Gastrocnemius medialis (tissue), 4 donors: ENCODE measurements around the gene ISM1. TPM values are rescaled to one million over a fixed set of nuclear protein-coding genes. Genes with fewer than 3 reads are reported as not detected.
"Not testable (repeated sequence)": the region's sequence is repeated elsewhere in the genome, so short reads cannot be mapped to it uniquely, and the experiment has no call there.

Experiments
- ATAC-seq, 2 donors: fragments of 150-250 bp; one replicate each; pipeline ENCODE4 v1.9.1; 2016
- DNase-seq, 2 donors: peaks; one replicate each; pipeline ENCODE4 v3.0.0-alpha.2; 2019
- H3K27ac ChIP-seq, 4 donors: fragments of 200-600 bp; sonication (generic); 1 replicate in 1 of 4; 2 replicates in 3 of 4; pipeline ENCODE4 v1.5.1; 2016 to 2018; ENCODE audit warnings: mild to moderate bottlenecking in 2 of 4, moderate library complexity in 1 of 4
- H3K27me3 ChIP-seq, 3 donors: fragments of 200-600 bp; sonication (generic) in 2 of 3; 1 replicate in 1 of 3; 2 replicates in 2 of 3; pipeline versions ENCODE4 v1.5.1 to v1.6.0; 2016 to 2019; ENCODE audit warnings: mild to moderate bottlenecking in 1 of 3, moderate library complexity in 1 of 3
- H3K36me3 ChIP-seq, 2 donors: fragments of 200-600 bp; sonication (generic) in 1 of 2; one replicate each; pipeline ENCODE4 v1.5.1; 2017 to 2018
- H3K4me1 ChIP-seq, 2 donors: fragments of 200-600 bp; sonication (generic) in 1 of 2; one replicate each; pipeline ENCODE4 v1.5.1; 2016 to 2017; ENCODE audit warnings: mild to moderate bottlenecking in 2 of 2
- H3K4me3 ChIP-seq, 4 donors: fragments of 200-600 bp; sonication (generic) in 3 of 4; 1 replicate in 1 of 4; 2 replicates in 3 of 4; pipeline ENCODE4 v1.5.1; 2016 to 2019; ENCODE audit warnings: mild to moderate bottlenecking in 2 of 4
- H3K9me3 ChIP-seq, 3 donors: fragments of 200-600 bp; sonication (generic) in 2 of 3; 1 replicate in 1 of 3; 2 replicates in 2 of 3; pipeline ENCODE4 v1.5.1; 2016 to 2019
- POLR2A ChIP-seq, 2 donors: fragments of 450-650 bp; IDR thresholded peaks; one replicate each; pipeline ENCODE4 v1.6.1; 2017; ENCODE audit warnings: antibody characterized with exemption in 2 of 2, mild to moderate bottlenecking in 2 of 2, moderate library complexity in 2 of 2
- in situ Hi-C, 4 donors: fragments of 200-750 bp; cut with MboI; loops; one replicate each; pipeline versions ENCODE4 v1.15.0 to v1.8.0; 2017; ENCODE audit warnings: low sequenced_read_pairs in 4 of 4
- intact Hi-C: fragments of 100-400 bp; cut with DNase I; formaldehyde crosslinking; loops from one replicate; pipeline ENCODE4 v1.15.1; 2023; ENCODE audit warnings: low total_unique reads
- total RNA-seq, 4 donors: library from RNA; depleted of rRNA; stranded (reverse); fragments of >200 nt; gene quantifications; one replicate each; pipeline versions ENCODE4 v1.1.0 to v1.2.3, GENCODE V29; 2016
- TF ChIP-seq, protein P1 (sequence below), 5 experiments: fragments of 450-650 bp in 3 of 5; fragments of 200-600 bp in 2 of 5; sonication (generic) in 2 of 5; IDR thresholded peaks in 4 of 5; conservative IDR thresholded peaks in 1 of 5; 1 replicate in 4 of 5; 2 replicates in 1 of 5; pipeline ENCODE4 v1.5.1; 2016 to 2019; ENCODE audit warnings: antibody characterized with exemption in 5 of 5, mild to moderate bottlenecking in 3 of 5, moderate library complexity in 3 of 5

The ISM1 gene
- total RNA-seq, 4 donors from 2014 or later = 0.61 to 3.7 (median 0.78) TPM

GRCh38 chr20:13234961-13235360, 13.9 kb downstream of the ISM1 start:
- Histone ChIP-seq H3K4me3 (no peak overlapping the region), H3K27ac (no peak overlapping the region), H3K9me3 (no peaks in the 10 kb centered on the region), H3K27me3 (peaks cover 0 to 4% (median 0%) of the 10 kb centered on the region in 3 donors), H3K36me3 (no peaks in the 10 kb centered on the region), H3K4me1 (no peaks in the 10 kb centered on the region)
- TF ChIP-seq, protein P1, sequence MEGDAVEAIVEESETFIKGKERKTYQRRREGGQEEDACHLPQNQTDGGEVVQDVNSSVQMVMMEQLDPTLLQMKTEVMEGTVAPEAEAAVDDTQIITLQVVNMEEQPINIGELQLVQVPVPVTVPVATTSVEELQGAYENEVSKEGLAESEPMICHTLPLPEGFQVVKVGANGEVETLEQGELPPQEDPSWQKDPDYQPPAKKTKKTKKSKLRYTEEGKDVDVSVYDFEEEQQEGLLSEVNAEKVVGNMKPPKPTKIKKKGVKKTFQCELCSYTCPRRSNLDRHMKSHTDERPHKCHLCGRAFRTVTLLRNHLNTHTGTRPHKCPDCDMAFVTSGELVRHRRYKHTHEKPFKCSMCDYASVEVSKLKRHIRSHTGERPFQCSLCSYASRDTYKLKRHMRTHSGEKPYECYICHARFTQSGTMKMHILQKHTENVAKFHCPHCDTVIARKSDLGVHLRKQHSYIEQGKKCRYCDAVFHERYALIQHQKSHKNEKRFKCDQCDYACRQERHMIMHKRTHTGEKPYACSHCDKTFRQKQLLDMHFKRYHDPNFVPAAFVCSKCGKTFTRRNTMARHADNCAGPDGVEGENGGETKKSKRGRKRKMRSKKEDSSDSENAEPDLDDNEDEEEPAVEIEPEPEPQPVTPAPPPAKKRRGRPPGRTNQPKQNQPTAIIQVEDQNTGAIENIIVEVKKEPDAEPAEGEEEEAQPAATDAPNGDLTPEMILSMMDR (IDR thresholded peaks at IDR 0.05 in 4 of 5, conservative IDR thresholded peaks at IDR 0.05 in 1 of 5) = no peak
- no peak for TF ChIP-seq POLR2A (IDR thresholded peaks at IDR 0.05)
- DNase-seq (no peak), ATAC-seq (no peak)
- in situ Hi-C loops (no loop called here), intact Hi-C loops (no loop called here)

DNA sequence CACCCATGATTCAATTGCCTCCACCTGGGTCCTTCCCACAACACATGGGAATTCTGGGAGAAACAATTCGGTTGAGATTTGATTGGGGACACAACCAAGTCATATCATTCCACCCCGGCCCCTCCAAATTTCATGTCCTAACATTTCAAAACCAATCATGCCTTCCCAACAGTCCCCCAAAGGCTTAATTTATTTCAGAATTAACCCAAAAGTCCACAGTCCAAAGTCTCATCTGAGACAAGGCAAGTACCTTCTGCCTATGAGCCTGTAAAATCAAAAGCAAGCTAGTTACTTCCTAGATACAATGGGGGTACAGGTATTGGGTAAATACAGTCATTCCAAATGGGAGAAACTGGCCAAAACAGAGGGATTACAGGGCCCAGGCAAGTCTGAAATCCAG, 15.3 kb downstream of the ISM1 start:
- ATAC-seq, H3K4me1 ChIP-seq, H3K27ac ChIP-seq, DNase-seq, in situ Hi-C loops, H3K9me3 ChIP-seq, H3K27me3 ChIP-seq, intact Hi-C loops, H3K4me3 ChIP-seq, H3K36me3 ChIP-seq: not testable (repeated sequence)

DNA sequence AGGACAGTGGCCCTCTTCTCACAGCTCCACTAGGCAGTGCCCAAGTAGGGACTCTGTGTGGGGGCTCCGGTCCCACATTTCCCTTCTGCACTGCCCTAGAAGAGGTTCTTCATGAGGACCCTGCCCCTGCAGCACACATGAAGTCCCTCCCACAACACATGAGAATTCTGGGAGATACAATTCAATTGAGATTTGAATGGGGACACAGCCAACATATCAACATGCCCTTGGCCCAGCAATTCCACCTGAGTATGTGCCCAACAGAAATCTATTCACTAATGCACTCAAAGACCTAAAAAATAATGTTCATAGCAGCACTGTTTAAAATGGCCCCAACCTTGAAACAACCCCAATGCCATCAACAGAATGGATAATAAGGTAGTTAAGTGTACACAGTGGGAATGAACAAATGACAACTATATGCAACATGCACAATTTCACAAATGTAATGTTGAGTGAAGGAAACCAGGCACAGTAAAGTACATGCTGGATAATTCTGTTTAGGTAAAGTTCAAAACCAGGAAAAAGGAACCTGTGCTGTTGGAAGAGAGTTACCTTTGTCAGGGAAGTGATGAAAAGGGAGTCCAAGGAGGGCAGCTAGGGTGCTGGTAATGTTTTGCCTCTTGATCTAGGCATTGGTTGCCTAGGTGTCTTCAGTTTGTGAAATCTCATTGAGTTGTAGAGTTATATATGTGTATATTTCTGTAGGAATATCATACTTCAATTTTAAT, 16.1 kb downstream of the ISM1 start:
- H3K4me3 ChIP-seq = no peak overlapping the region
- in situ Hi-C loops (no loop called here), intact Hi-C loops (no loop called here)
- no peaks in the 10 kb centered on the region for H3K9me3 ChIP-seq
- no peak for DNase-seq
- H3K4me1 ChIP-seq = no peaks in the 10 kb centered on the region
- H3K36me3 ChIP-seq = no peaks in the 10 kb centered on the region
- no peaks in the 10 kb centered on the region for H3K27me3 ChIP-seq
- ATAC-seq = no peak
- no peak overlapping the region for H3K27ac ChIP-seq
- TF ChIP-seq, protein P1 (IDR thresholded peaks at IDR 0.05 in 4 of 5, conservative IDR thresholded peaks at IDR 0.05 in 1 of 5) = no peak
- TF ChIP-seq POLR2A (IDR thresholded peaks at IDR 0.05) = no peak

DNA sequence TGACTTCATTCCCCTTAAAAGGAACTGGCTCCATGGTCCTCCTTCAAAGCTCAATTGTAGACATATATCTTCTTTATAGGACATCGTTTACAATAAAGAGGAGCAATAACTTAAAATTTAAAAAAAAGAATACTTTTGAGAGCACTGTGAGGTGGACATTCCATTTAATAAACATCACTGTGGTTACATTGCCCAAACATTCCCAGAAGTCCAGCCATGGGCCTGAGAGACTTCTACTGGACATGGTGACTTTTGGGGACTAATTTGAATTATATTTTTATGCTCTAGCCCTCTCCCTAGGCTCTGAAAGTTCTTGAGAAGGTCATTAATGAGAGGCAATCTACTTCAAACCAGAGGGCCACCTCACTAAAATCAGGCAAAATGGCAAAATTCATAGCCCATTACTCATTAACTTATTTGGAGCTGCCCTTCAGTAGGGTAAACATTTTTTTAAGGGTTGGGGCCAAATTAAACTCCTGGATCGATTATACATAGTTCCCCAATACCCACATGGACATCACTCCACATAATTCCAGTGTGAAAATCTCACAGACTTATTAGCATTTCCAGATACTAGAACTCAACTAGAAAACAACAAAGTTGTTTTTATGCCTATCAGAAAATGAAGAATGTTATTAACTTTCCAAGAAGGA, 17.1 kb downstream of the ISM1 start:
- no peak overlapping the region for H3K4me3 ChIP-seq
- in situ Hi-C loops (no loop called here), intact Hi-C loops (no loop called here)
- H3K36me3 ChIP-seq = no peaks in the 10 kb centered on the region
- no peak for TF ChIP-seq POLR2A (IDR thresholded peaks at IDR 0.05)
- TF ChIP-seq, protein P1 (IDR thresholded peaks at IDR 0.05 in 4 of 5, conservative IDR thresholded peaks at IDR 0.05 in 1 of 5) = no peak
- no peaks in the 10 kb centered on the region for H3K9me3 ChIP-seq
- H3K4me1 ChIP-seq = no peaks in the 10 kb centered on the region
- no peaks in the 10 kb centered on the region for H3K27me3 ChIP-seq
- H3K27ac ChIP-seq = no peak overlapping the region
- DNase-seq = no peak
- no peak for ATAC-seq

GRCh38 chr20:13243826-13244376, 22.8 kb downstream of the ISM1 start:
- intact Hi-C loops = no loop called here
- no peak for DNase-seq
- Histone ChIP-seq H3K9me3 (no peaks in the 10 kb centered on the region), H3K27me3 (no peaks in the 10 kb centered on the region), H3K27ac (no peak overlapping the region), H3K4me1 (no peaks in the 10 kb centered on the region), H3K4me3 (no peak overlapping the region), H3K36me3 (no peaks in the 10 kb centered on the region)
- no peak for ATAC-seq
- no peak for TF ChIP-seq POLR2A (IDR thresholded peaks at IDR 0.05)
- TF ChIP-seq, protein P1 (IDR thresholded peaks at IDR 0.05 in 4 of 5, conservative IDR thresholded peaks at IDR 0.05 in 1 of 5) = no peak
- in situ Hi-C loops = no loop called here
